GM21390 (cell line): Measurements from ENCODE around the gene CNTLN.
A peak's percentile ranks its signal among the peaks of the same experiment; 100 is the strongest.
"Not testable (repeated sequence)": the region's sequence is repeated elsewhere in the genome, so short reads cannot be mapped to it uniquely, and the experiment has no call there.

Source experiments
- ATAC-seq: cut with Tn5 transposase; IDR thresholded peaks from one replicate; pipeline ENCODE4 v1.9.1; 2021; ENCODE audit not compliant: unreplicated experiment

CNTLN gene

GRCh38 chr9:17397166-17397728, 262.4 kb downstream of the CNTLN start:
- not testable (repeated sequence) for ATAC-seq

- ATAC-seq: no peak
Measured at GRCh38 chr9:17398350-17398749, 263.5 kb downstream of the CNTLN start.

- no peak for ATAC-seq
Measured at GRCh38 chr9:17401858-17402257, 267.0 kb downstream of the CNTLN start.

DNA sequence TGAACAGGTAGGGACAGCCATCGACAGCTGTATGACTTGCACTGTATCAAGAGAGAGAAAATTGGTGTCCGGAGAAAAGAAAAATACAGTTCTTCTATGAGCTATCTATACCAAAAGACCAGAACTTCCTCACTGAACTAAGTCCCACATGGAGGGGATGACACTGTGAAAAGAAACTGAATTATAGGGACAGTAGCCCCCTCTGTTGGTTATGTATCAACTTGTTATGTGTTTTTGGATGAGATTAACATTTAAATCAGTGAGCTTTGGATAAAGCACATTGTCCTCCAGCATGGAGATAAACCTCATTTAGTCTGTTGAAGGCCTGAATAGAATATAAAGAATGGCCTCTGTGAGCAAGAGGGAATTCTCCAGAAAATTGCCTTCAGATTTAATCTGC, 267.5 kb downstream of the CNTLN start:
- ATAC-seq: no peak

DNA sequence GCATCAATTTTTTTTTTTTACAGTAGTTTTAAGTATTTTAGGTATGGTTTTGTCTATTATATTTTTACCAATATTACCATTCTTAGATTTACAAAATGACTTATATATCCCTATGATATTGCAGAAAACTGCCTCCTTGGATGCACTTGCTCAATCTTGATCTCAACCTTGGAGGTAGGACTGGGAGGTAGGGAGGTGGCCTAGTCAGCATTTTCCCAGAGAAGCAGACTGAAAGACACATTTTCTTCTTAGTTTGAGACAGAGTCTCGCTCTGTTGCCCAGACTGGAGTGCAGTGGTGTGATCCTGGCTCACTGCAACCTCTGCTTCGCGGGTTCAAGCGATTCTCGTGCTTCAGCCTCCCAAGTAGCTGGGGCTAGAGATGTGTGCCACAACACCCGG, 268.7 kb downstream of the CNTLN start:
- no peak for ATAC-seq

DNA sequence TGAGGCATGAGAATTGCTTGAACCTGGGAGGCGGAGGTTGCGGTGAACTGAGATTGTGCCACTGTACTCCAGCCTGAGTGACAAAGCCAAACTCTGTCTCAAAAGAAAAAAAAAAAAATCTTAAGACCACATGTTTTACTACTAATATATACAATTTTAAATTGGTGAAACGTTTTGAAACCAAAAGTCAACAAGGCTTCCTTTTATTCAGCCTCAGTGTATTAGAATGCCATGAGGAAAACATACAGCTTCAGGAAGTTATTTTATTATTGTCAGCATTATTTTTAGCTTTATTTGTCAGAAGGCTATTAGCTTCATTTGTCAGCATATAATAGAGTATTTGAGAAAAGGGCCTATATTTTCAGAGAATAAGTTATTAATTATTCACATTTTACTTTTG, 280.1 kb downstream of the CNTLN start:
- ATAC-seq: no peak

- ATAC-seq: no peak
Measured at GRCh38 chr9:17422994-17423680, 288.3 kb downstream of the CNTLN start.

DNA sequence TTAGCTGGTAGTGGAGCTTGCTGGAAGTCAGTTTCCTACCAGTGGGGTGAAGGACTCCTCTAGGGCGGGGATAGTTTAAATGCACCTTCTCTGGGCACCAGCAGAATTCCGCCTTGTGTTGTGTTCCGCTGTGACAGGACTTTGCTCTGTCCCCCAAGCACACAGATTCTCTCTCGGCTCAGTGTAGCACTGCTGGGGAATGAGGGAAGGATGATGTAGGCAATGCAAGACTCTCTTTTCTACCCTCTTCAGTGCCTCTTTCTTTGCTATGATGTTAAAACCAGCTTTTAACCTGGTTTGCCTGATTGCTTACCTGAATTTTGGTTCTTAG, 288.8 kb downstream of the CNTLN start:
- ATAC-seq: no peak

GRCh38 chr9:17425384-17425783, 290.5 kb downstream of the CNTLN start:
- ATAC-seq: no peak

GRCh38 chr9:17433526-17433925, 298.7 kb downstream of the CNTLN start:
- no peak for ATAC-seq

- no peak for ATAC-seq
Measured at GRCh38 chr9:17436854-17437253, 302.0 kb downstream of the CNTLN start.

- ATAC-seq: no peak
Measured at GRCh38 chr9:17437813-17438212, 303.0 kb downstream of the CNTLN start.

- ATAC-seq: not testable (repeated sequence)
Measured at GRCh38 chr9:17445126-17445525, 310.3 kb downstream of the CNTLN start.

DNA sequence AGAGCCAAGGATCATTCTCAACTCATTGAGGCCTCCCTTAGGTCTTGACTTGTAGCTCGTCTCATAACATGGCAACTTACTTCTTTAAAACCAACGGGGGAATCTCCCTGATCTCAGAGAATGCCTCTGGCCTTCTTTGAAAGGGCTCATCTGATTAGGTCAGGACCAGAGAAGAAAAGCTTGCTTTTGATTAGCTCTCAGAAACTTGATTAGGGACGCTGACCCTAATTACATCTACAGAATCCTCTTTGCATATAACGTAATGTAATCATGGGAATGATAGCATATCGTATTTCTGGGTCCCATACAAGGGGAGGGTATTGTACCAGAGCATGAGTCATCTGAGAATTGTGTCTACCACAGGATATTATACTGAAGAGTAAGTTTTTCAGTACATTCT, 318.9 kb downstream of the CNTLN start:
- no peak for ATAC-seq

DNA sequence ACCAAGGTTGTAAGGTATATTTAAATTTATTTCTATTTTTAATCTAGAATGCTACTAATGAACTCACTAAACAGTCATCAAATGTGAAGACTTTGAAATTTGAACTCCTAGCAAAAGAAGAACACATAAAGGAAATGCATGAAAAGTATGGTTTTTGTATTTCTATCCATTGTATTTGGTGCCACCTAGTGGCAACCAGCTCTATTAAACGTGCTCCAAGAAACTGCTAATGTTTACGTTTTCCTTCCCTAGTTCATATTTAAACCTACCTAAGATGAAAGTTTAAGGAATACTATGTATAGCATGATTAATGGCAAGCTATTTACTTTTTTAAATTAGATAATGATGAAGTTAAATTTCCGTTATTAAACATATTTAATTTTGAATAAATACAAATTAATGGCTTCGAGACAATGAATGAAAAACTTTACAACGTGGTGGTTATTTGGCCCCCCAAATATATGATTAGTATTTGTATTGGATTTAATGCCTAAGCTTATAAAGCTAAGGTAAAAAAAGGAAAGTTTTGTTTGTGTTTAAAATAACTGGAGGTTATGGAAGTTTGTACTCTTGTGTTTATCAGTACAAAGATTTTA, 328.1 kb downstream of the CNTLN start:
- peak; percentile 66 for ATAC-seq

DNA sequence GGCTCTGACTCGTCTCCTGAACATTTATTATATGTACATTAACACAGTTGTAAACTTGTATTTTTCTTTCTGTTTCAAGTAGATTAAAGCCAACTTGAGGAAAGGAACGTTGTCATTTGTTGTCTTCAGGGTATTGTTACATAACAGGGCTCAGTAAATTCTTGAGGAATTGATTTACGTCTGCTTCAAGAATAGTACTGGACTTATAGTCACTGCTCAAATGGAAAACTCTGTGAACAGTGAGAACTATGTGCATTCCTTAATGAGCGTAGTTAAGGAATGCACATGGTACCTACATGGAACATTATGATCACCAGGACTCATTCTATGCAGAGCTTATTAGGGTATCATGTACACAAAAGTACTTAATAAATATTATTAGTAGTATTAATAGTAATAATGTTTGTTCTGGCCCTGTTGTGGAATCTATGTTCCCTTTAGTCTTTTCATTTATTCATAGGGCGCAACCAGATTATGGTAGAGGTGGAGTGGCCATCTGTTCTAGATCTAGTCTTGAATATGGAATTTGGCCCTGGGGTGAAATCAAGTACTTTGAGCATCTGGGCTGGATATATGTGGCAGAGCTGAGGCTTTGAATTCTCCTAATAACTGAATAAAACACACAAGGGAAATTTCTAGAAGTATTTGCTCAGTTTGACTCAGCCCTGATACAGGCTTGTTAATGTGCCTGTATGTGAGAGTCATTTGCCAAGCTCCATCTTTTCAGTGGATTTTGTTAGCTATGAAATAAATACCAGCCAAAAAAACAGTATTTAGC, 335.4 kb downstream of the CNTLN start:
- ATAC-seq: no peak

- ATAC-seq: no peak
Measured at GRCh38 chr9:17472126-17472525, 337.3 kb downstream of the CNTLN start.

- ATAC-seq: peak; percentile 72
Measured at GRCh38 chr9:17476401-17476800, 341.6 kb downstream of the CNTLN start.

DNA sequence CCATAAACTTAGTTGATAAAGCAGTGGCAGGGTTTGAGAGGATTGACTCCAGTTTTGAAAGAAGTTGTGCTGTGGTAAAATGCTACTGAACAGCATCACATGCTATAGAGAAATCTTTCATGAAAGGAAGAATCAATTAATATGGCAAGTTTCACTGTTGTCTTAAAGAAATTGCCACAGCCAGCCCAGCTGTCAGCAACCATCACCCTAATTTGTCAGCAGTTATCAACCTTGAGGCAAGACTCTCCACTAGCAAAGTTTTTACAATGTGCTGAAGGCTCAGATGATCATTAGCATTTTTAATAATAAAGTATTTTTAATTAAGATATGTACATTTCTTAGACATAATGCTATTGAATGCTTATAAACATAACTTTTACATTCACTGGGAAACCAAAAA, 343.0 kb downstream of the CNTLN start:
- ATAC-seq: no peak

- ATAC-seq: no peak
Measured at GRCh38 chr9:17480966-17481365, 346.1 kb downstream of the CNTLN start.

GRCh38 chr9:17481565-17481964, 346.7 kb downstream of the CNTLN start:
- no peak for ATAC-seq

DNA sequence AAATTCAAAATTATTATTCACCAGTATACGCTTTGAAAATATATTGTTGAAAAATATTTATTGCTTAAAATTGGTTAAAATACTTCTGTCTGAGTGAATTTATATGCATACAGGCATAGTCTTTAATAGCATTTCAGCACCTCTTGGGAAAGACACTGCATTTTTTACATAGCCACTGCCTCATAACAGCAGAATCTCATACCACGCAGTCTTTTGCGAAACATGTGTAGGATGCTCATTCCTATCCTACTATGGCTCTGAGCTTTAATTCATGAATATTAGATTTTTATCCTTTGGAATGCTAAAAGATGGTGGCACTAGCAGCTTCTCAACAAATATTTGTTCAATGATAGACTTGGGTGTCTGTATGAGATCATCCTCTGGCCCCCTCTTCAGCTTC, 350.1 kb downstream of the CNTLN start:
- no peak for ATAC-seq
